GM19193 (cell line): Measurements from ENCODE around the gene FBXL7.

Source experiments
- POLR2A ChIP-seq: IDR thresholded peaks from 4 replicates; pipeline ENCODE4 v1.6.1; 2011; ENCODE audit not compliant: insufficient read depth, insufficient read length; ENCODE audit errors: extremely low read depth

FBXL7 gene

GRCh38 chr5:15518786-15519185, 18.8 kb downstream of the FBXL7 start:
- no peak for TF ChIP-seq POLR2A

GRCh38 chr5:15520856-15521255, 20.9 kb downstream of the FBXL7 start:
- TF ChIP-seq POLR2A, result no peak

- TF ChIP-seq POLR2A, result no peak
Observed at GRCh38 chr5:15521381-15522186, 21.6 kb downstream of the FBXL7 start.

GRCh38 chr5:15522187-15522520, 22.2 kb downstream of the FBXL7 start:
- TF ChIP-seq POLR2A, result no peak

GRCh38 chr5:15524712-15525111, 24.7 kb downstream of the FBXL7 start:
- no peak for TF ChIP-seq POLR2A

- no peak for TF ChIP-seq POLR2A
Observed at GRCh38 chr5:15525703-15526275, 25.8 kb downstream of the FBXL7 start.

GRCh38 chr5:15526413-15526812, 26.4 kb downstream of the FBXL7 start:
- TF ChIP-seq POLR2A, result no peak

GRCh38 chr5:15528476-15528875, 28.5 kb downstream of the FBXL7 start:
- TF ChIP-seq POLR2A, result no peak

GRCh38 chr5:15529013-15529412, 29.0 kb downstream of the FBXL7 start:
- no peak for TF ChIP-seq POLR2A

- no peak for TF ChIP-seq POLR2A
Observed at GRCh38 chr5:15529821-15530220, 29.8 kb downstream of the FBXL7 start.

GRCh38 chr5:15533129-15533893, 33.3 kb downstream of the FBXL7 start:
- TF ChIP-seq POLR2A, result no peak

- TF ChIP-seq POLR2A, result no peak
Observed at GRCh38 chr5:15535938-15536337, 36.0 kb downstream of the FBXL7 start.

GRCh38 chr5:15538516-15538915, 38.5 kb downstream of the FBXL7 start:
- no peak for TF ChIP-seq POLR2A

- TF ChIP-seq POLR2A, result no peak
Observed at GRCh38 chr5:15539951-15540350, 40.0 kb downstream of the FBXL7 start.

- TF ChIP-seq POLR2A, result no peak
Observed at GRCh38 chr5:15544039-15544438, 44.1 kb downstream of the FBXL7 start.

- TF ChIP-seq POLR2A, result no peak
Observed at GRCh38 chr5:15545082-15545481, 45.1 kb downstream of the FBXL7 start.
